Prostate gland (tissue), 2 donors: Measurements from ENCODE around the gene BANK1.

ENCODE experiments used
- POLR2A ChIP-seq: fragments of 450-650 bp; IDR thresholded peaks from one replicate; pipeline ENCODE4 v1.6.1; 2016; ENCODE audit warnings: antibody characterized with exemption, mild to moderate bottlenecking
- POLR2AphosphoS5 ChIP-seq: sonication (generic); formaldehyde crosslinking; IDR thresholded peaks from one replicate; pipeline ENCODE4 v1.6.1; 2017; ENCODE audit warnings: antibody characterized with exemption
- TF ChIP-seq, protein P1 (sequence below), 4 experiments: fragments of 200-600 bp in 2 of 4; fragments of 450-650 bp in 2 of 4; sonication (generic) in 2 of 4; IDR thresholded peaks; 1 replicate in 3 of 4; 2 replicates in 1 of 4; pipeline ENCODE4 v1.5.1; 2016 to 2019; ENCODE audit warnings: antibody characterized with exemption in 4 of 4, mild to moderate bottlenecking in 2 of 4, moderate library complexity in 2 of 4

DNA sequence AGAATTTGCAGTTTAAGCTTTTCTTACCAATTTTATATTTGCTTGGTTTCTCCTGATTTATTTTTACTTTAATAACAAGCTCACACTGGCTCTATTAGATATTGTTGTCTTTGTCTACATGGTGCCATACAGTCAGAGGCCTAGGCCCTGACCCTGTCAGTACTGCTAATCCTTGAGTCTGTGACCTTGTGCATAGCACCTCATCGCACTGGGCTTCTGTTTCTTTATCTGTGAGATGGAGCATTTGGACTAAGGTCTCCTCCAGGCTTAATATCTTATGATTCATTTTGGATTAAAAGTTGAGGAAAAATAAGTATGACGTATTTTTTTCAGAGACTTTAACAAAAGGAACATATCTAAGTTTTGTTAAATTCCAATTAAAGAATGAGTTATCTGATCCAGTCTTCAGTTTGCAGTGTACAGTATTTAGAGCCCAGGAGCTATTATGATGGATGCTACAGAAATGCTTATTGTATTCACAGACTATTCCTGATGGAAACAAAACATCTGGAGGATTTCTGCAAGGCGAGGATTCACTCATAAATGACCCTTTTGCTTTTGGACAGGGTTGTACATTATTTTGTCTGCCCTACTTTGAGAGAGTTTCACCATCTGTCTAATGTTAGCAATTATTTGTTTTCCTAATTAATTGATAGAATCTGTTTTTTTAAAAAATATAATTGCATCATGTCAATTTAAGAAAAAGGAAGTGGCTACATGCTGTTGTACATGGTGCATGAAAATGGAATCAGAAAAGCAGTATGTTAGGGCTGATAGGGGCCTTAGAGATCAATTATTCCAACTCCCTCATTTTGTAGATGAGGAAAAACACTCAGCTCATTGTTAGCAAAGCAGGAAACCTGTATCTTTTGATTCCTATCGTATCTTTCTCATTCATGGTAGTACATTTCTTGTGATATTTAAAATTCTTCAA lies 203.6 kb downstream of the BANK1 start:
- TF ChIP-seq POLR2AphosphoS5 = no peak
- TF ChIP-seq, protein P1, sequence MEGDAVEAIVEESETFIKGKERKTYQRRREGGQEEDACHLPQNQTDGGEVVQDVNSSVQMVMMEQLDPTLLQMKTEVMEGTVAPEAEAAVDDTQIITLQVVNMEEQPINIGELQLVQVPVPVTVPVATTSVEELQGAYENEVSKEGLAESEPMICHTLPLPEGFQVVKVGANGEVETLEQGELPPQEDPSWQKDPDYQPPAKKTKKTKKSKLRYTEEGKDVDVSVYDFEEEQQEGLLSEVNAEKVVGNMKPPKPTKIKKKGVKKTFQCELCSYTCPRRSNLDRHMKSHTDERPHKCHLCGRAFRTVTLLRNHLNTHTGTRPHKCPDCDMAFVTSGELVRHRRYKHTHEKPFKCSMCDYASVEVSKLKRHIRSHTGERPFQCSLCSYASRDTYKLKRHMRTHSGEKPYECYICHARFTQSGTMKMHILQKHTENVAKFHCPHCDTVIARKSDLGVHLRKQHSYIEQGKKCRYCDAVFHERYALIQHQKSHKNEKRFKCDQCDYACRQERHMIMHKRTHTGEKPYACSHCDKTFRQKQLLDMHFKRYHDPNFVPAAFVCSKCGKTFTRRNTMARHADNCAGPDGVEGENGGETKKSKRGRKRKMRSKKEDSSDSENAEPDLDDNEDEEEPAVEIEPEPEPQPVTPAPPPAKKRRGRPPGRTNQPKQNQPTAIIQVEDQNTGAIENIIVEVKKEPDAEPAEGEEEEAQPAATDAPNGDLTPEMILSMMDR (IDR thresholded peaks at IDR 0.05) = no peak
- TF ChIP-seq POLR2A = no peak
